SKM-1 (cell line): ENCODE results near the gene SEC14L1.
"Not testable (repeated sequence)": the region's sequence is repeated elsewhere in the genome, so short reads cannot be mapped to it uniquely, and the experiment has no call there.

Source experiments
- DNase-seq: peaks from one replicate; lab custom pipeline; 2025; ENCODE audit not compliant: unreplicated experiment; lab: John Stamatoyannopoulos, UW

SEC14L1 gene

GRCh38 chr17:77231076-77231871 lies 90.5 kb downstream of the SEC14L1 start:
- no peak for DNase-seq

GRCh38 chr17:77233127-77233526 lies 92.4 kb downstream of the SEC14L1 start:
- DNase-seq = no peak

- no peak for DNase-seq
Observed at GRCh38 chr17:77233635-77234334, 93.0 kb downstream of the SEC14L1 start.

- no peak for DNase-seq
Observed at GRCh38 chr17:77234695-77235094, 93.9 kb downstream of the SEC14L1 start.

- no peak for DNase-seq
Observed at GRCh38 chr17:77235370-77235941, 94.7 kb downstream of the SEC14L1 start.

- DNase-seq = no peak
Observed at GRCh38 chr17:77237232-77238008, 96.7 kb downstream of the SEC14L1 start.

GRCh38 chr17:77240976-77241375 lies 100.2 kb downstream of the SEC14L1 start:
- no peak for DNase-seq

- DNase-seq = no peak
Observed at GRCh38 chr17:77242118-77242851, 101.5 kb downstream of the SEC14L1 start.

- no peak for DNase-seq
Observed at GRCh38 chr17:77245162-77245926, 104.6 kb downstream of the SEC14L1 start.

GRCh38 chr17:77246110-77247047 lies 105.6 kb downstream of the SEC14L1 start:
- no peak for DNase-seq

- peak; percentile 45 for DNase-seq
Observed at GRCh38 chr17:77247048-77247541, 106.3 kb downstream of the SEC14L1 start.

GRCh38 chr17:77247609-77248008 lies 106.8 kb downstream of the SEC14L1 start:
- DNase-seq = no peak

GRCh38 chr17:77248216-77249114 lies 107.7 kb downstream of the SEC14L1 start:
- DNase-seq = no peak

GRCh38 chr17:77251622-77252183 lies 110.9 kb downstream of the SEC14L1 start:
- DNase-seq = no peak

- DNase-seq = not testable (repeated sequence)
Observed at GRCh38 chr17:77252306-77252705, 111.5 kb downstream of the SEC14L1 start.

GRCh38 chr17:77253611-77254051 lies 112.9 kb downstream of the SEC14L1 start:
- no peak for DNase-seq
